ENCODE data around the gene SULT1C2. TPM values are rescaled to one million over a fixed set of nuclear protein-coding genes. Genes with fewer than 3 reads are reported as not detected.

The SULT1C2 gene
- 2.1 and 3.0 TPM in 2 replicates for total RNA-seq (2021)
- Bru-seq, nascent RNA = percentile 29 among the genes with signal in this experiment
- BruChase-seq, experiment 1, labeled RNA remaining after a 2-hour chase = percentile 37 among the genes with signal in this experiment
- percentile 35 among the genes with signal in this experiment for BruChase-seq, experiment 2, labeled RNA remaining after a 6-hour chase
- long read RNA-seq, partial matches to known transcripts = 1 of 3 reads
- long read RNA-seq, other reads (novel, unspliced or antisense) = 1 of 3 reads

GRCh38 chr2:108288534-108289106 is at the start of gene SULT1C2:
Gene SULT1C2, plus strand, starts transcription at chr2:108288895. Its CDS starts 4,773 bp downstream, at chr2:108293668.
- Histone ChIP-seq H2AFZ (peak within 1 kb of the TSS; percentile 66), H3K9me3 (ENCODE audit: insufficient read depth, low read depth) (no peaks in the 10 kb centered on the region), H3F3A (ENCODE audit: insufficient read depth, low read depth) (no peaks in the 10 kb centered on the region), H3K79me2 (ENCODE audit: low read depth) (no peaks in the 10 kb centered on the region), H3K36me3 (ENCODE audit: low read depth) (no peaks in the 10 kb centered on the region), H4K20me1 (ENCODE audit: insufficient read depth) (no peaks in the 10 kb centered on the region), H3K4me2 (peak within 1 kb of the TSS; percentile 53), H3K4me1 (replicated peaks; ENCODE audit: insufficient read depth) (peaks cover 16% of the 10 kb centered on the region), H3K27ac (peak within 1 kb of the TSS; percentile 7; the same call in 1 of the 2 replicates), H3K27me3 (ENCODE audit: insufficient read depth, low read depth) (no peaks in the 10 kb centered on the region), H3K4me3 (peak within 1 kb of the TSS; percentile 18; the same call in 1 of the 2 replicates), H3K9me2 (ENCODE audit: insufficient read depth) (no peaks in the 10 kb centered on the region)
- intact Hi-C loops (cut with micrococcal nuclease; ENCODE audit: unreplicated experiment) = no loop called here
- POLR2A ChIA-PET (ENCODE audit: unreplicated experiment) = interaction anchor here (0.6 kb wide), 1 partner anchor 11 kb away, joined by 13 read pairs; no protein-coding TSS in a partner anchor
- no peak for TF ChIP-seq CTCF (conservative IDR thresholded peaks at IDR 0.05)
- TF ChIP-seq EZH2 (IDR thresholded peaks at IDR 0.05; ENCODE audit: low read depth) = no peak
- BruUV-seq (replicated peaks) = no TSS peak
- peak in 1 of 2 experiments; percentile 27 for DNase-seq
- CTCF ChIA-PET = interaction anchor here (0.6 kb wide), 2 partner anchors 25 to 73 kb away, joined by 3 read pairs; no protein-coding TSS in a partner anchor

GRCh38 chr2:108239786-108240185 is 48.9 kb upstream of the SULT1C2 start, which contains the start of gene SULT1C3:
Gene SULT1C3, plus strand, starts transcription at chr2:108239968. Its CDS starts 7,227 bp downstream, at chr2:108247195.
- CTCF ChIA-PET = no interaction called here
- no peak within 1 kb of the TSS for H3K4me2 ChIP-seq
- H3F3A ChIP-seq (ENCODE audit: insufficient read depth, low read depth) = no peaks in the 10 kb centered on the region
- DNase-seq = no peak
- peaks cover 9% of the 10 kb centered on the region; the same call in 1 of the 2 replicates for H3K9me3 ChIP-seq (ENCODE audit: insufficient read depth, low read depth)
- TF ChIP-seq EZH2 (IDR thresholded peaks at IDR 0.05; ENCODE audit: low read depth) (no peak), CTCF (conservative IDR thresholded peaks at IDR 0.05) (no peak)
- no peaks in the 10 kb centered on the region for H3K79me2 ChIP-seq (ENCODE audit: low read depth)
- H4K20me1 ChIP-seq (ENCODE audit: insufficient read depth) = no peaks in the 10 kb centered on the region
- H3K36me3 ChIP-seq (ENCODE audit: low read depth) = no peaks in the 10 kb centered on the region
- no TSS peak for BruUV-seq (replicated peaks)
- H3K27ac ChIP-seq = no peak within 1 kb of the TSS
- 0 out of 2 replicates have a peak, but pooled peaks cover 3% of the 10 kb centered on the region for H3K4me1 ChIP-seq (replicated peaks; ENCODE audit: insufficient read depth)
- H3K9me2 ChIP-seq (ENCODE audit: insufficient read depth) = no peaks in the 10 kb centered on the region
- POLR2A ChIA-PET (ENCODE audit: unreplicated experiment) = no interaction called here
- no peak within 1 kb of the TSS for H3K4me3 ChIP-seq
- H2AFZ ChIP-seq = no peak within 1 kb of the TSS
- no peaks in the 10 kb centered on the region for H3K27me3 ChIP-seq (ENCODE audit: insufficient read depth, low read depth)
- intact Hi-C loops (cut with micrococcal nuclease; ENCODE audit: unreplicated experiment) = no loop called here

GRCh38 chr2:108240966-108241365 is 47.7 kb upstream of the SULT1C2 start:
- Histone ChIP-seq H3K27ac (no peak overlapping the region), H3F3A (ENCODE audit: insufficient read depth, low read depth) (no peaks in the 10 kb centered on the region), H3K9me2 (ENCODE audit: insufficient read depth) (no peaks in the 10 kb centered on the region), H3K79me2 (ENCODE audit: low read depth) (no peaks in the 10 kb centered on the region), H3K4me1 (replicated peaks; ENCODE audit: insufficient read depth) (0 out of 2 replicates have a peak, but pooled peaks cover 3% of the 10 kb centered on the region), H4K20me1 (ENCODE audit: insufficient read depth) (no peaks in the 10 kb centered on the region), H3K4me2 (no peak overlapping the region), H3K36me3 (ENCODE audit: low read depth) (no peaks in the 10 kb centered on the region), H3K27me3 (ENCODE audit: insufficient read depth, low read depth) (no peaks in the 10 kb centered on the region), H2AFZ (no peak overlapping the region), H3K4me3 (no peak overlapping the region), H3K9me3 (ENCODE audit: insufficient read depth, low read depth) (peaks cover 9% of the 10 kb centered on the region; the same call in 1 of the 2 replicates)
- CTCF ChIA-PET = no interaction called here
- intact Hi-C loops (cut with micrococcal nuclease; ENCODE audit: unreplicated experiment) = no loop called here
- TF ChIP-seq EZH2 (IDR thresholded peaks at IDR 0.05; ENCODE audit: low read depth) (no peak), CTCF (conservative IDR thresholded peaks at IDR 0.05) (no peak)
- BruUV-seq (replicated peaks) = no TSS peak
- POLR2A ChIA-PET (ENCODE audit: unreplicated experiment) = no interaction called here
- no peak for DNase-seq

Data from PC-9 (cell line).